CD4-positive, alpha-beta T cell treated with Interleukin-15 for 4 hours (primary cell): ENCODE results near the gene CLCA2.

Experiments used
- DNase-seq: peaks from one replicate; pipeline ENCODE4 v3.0.0-alpha.2; 2020; ENCODE audit warnings: low spot score

CLCA2 gene

DNA sequence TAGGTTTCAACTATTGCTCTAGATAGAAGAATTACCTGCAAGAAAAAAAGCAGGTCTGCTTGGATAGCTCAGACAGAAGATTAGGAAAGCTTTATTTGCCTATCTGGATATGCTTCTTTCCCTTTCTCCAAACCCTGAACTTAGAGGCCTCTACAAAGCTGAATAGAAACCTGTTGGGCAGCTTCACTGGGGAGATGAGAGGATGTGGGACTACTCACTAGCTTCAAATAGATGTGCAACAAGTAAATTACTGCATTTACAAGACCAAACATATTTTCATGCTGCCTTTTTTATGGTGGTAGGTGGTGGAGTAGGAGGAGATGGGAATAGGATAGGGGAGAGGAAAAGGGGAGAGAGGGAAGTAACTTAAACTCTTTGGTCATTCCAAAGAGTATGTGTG, 6.4 kb downstream of the CLCA2 start:
- no peak for DNase-seq

- DNase-seq: no peak
Measured at GRCh38 chr1:86434059-86434458, 10.1 kb downstream of the CLCA2 start.

DNA sequence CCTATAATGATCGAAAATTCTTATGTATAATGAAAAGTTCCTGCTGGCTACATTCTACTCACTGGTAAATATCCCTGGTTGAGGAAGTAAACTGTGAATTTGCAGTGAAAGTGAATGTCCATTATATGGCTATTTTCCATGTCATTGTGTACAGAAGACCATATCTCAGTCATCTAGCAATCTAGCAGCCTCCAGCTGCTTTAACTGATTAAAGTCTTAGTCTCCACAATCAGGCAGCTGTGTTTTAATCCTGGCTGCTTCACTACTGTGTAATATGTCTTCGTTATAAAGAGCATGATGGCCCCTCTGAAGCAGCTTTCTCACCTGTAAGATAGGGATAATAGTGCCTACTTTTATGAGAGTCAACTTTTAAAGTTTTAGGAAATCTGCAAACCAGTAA, 11.4 kb downstream of the CLCA2 start:
- DNase-seq: no peak

DNA sequence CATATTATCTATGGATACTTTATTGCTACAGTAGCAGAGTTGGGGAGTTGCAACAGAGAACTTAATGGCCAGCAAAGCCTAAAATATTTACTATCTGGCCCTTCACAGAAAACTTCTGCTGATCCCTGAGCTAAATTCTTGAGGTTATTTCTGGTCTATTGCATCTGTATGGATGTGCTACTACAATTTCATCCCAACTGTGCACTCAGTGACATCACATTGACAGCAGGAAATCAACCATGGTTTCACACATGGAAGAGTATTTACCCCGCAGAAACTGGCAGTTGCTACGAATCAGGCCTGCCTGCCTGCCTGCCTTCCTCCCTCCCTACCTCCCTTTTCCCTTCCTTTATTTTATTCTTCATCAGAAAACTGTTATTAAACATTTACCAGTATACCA, 12.1 kb downstream of the CLCA2 start:
- no peak for DNase-seq

DNA sequence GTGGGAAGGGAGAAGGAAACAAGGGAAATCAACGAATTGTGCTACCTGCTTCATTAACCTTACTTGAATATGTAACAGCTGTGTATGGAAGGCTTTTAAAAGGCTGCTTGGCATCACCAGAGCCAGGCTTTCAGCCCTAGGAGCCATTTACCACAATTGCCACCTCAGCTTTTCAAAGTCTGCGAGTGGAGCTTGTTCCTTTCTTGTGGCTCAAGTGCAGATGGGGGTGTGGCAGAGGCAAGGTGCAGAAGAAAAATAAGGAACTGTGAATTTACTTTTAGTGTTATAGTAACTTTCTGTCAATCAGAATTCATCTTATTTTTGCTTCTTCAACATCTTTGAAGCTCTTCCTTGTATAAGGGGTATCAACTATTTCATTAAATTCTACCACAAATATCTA, 17.6 kb downstream of the CLCA2 start:
- DNase-seq: no peak

- no peak for DNase-seq
Measured at GRCh38 chr1:86441997-86442396, 18.0 kb downstream of the CLCA2 start.

DNA sequence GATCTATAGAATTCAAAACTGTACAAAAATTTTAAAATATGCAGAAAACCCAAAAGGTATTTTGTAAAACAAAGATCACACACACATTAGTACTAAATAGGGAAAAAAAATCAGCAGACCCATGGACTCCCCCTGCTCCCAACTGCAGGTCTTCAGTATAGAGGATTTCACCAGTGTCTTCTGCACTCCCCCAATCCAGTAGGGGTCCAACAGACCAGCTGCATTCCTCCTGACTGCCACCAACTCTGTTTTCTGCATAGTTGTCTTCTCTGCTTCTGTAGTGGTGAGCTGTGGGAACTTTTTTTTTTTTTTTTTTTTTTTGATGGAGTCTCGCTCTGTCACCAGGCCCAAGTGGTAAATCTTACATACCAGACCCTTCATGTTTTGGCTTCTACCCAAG, 21.9 kb downstream of the CLCA2 start:
- no peak for DNase-seq

DNA sequence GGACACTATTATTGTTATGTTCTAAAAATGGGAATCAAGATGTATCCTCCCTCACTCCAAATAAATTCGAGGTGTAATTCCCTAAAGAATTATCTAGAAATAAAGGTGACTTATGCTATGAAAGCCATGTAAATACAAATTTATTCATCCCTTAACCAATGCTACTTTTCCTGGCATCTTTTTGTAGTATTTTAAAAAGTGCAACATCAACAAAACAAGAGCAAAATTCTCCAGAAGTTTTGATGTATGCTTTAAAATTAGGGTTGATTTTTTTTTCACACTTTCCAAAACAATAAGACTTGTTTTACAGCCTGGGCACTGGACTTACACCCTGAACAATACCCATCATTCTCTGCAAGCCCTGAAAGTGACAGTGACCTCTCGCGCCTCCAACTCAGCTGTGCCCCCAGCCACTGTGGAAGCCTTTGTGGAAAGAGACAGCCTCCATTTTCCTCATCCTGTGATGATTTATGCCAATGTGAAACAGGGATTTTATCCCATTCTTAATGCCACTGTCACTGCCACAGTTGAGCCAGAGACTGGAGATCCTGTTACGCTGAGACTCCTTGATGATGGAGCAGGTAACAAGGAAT, 23.3 kb downstream of the CLCA2 start:
- no peak for DNase-seq

DNA sequence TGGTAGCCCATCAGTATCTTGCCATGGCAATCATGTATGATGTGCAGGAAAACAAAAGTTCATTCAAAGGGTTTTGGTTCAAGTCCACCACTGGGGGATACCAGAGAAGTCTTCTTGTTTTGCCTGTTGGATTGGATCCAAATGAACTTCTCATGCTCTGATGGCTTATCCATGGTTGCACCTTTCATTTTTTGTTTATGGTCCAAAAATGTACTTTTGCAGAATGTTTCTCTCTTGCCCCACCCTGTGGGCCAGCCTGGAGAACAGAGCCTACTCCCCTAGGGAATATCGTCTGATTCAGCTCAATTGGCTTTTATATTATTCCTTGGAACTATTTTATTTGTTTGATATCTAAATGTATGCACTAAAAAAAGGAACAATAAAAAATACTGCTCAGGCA, 24.7 kb downstream of the CLCA2 start:
- DNase-seq: no peak

DNA sequence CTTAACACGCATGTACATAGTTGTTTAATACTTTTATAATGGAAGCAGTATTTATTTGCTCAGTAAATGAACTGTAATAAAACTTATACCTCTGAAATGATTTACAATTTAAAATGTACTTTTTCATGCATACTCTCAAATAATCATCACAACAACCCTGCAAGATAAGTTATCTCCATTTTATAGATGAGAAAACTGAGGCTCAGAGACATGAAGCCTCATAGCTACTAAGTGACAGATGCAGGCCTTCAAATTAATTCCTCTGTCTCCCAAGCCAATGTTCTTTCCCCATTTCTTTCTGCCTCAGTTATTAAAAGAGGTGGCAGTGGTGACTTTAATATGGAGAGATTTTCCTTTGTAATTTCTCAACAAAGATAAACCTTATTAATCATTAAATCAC, 25.1 kb downstream of the CLCA2 start:
- DNase-seq: no peak

GRCh38 chr1:86450847-86451246, 26.9 kb downstream of the CLCA2 start:
- DNase-seq: no peak

DNA sequence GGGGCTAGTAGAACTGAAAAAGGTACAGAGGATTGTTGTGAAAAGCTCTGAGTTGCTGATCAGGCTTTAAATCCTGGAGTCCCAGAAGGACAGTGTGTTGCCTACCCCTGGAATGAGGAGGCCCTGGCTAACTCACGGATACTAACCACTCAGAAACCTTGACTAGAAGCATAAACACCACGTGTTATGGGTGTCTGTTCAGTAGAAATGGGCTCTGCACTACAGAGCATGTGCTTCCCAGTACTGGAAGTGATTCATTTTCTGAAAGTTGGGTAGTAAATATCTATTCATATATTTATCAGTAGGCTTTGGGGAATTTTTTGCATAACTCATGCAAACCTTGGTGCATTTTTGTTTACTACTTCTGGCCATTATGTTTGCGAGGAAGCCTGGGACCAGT, 29.7 kb downstream of the CLCA2 start:
- no peak for DNase-seq

DNA sequence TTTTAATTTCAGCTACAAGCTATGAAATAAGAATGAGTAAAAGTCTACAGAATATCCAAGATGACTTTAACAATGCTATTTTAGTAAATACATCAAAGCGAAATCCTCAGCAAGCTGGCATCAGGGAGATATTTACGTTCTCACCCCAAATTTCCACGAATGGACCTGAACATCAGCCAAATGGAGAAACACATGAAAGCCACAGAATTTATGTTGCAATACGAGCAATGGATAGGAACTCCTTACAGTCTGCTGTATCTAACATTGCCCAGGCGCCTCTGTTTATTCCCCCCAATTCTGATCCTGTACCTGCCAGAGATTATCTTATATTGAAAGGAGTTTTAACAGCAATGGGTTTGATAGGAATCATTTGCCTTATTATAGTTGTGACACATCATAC, 31.1 kb downstream of the CLCA2 start:
- no peak for DNase-seq

GRCh38 chr1:86460998-86461397, 37.0 kb downstream of the CLCA2 start:
- no peak for DNase-seq

- no peak for DNase-seq
Measured at GRCh38 chr1:86461482-86461881, 37.5 kb downstream of the CLCA2 start.

DNA sequence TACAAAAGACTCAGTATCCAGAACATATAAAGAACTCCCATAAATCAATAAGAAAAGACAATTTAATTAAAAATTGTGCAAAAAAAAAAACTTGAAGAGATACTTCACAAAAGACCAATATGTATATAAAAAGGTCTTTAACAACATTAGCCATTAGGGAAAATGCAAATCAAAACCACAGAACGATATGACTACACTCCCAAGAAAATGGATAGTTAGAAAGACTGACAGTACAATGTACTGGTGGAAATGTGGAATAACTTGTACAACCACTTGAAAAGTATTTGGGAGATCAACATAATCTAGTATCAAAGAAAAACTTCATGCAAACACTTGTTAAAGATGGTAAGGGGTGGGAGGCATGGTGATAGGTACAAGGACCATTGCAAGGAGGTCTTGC, 40.8 kb downstream of the CLCA2 start:
- DNase-seq: no peak

GRCh38 chr1:86466109-86466844, 42.3 kb downstream of the CLCA2 start:
- no peak for DNase-seq

DNA sequence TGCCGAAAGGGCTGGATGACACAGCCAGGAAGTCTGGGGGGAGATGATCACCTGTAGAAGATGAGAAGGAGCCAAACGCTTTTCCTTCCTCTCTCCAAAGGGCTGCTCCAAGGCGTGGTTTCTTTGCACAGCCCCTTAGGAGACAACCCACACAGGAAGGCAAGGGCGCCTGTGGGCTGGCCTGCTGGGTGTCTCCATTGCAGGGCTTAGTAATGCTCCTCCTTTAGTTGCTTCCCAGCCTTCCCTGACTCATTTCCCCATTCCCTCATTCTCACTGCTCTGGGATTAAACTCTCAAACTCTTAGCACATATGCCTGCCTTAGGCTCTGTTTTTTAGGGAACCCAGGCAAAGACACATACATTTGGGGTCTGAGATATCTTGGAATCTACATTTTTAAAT, 43.0 kb downstream of the CLCA2 start:
- no peak for DNase-seq

DNA sequence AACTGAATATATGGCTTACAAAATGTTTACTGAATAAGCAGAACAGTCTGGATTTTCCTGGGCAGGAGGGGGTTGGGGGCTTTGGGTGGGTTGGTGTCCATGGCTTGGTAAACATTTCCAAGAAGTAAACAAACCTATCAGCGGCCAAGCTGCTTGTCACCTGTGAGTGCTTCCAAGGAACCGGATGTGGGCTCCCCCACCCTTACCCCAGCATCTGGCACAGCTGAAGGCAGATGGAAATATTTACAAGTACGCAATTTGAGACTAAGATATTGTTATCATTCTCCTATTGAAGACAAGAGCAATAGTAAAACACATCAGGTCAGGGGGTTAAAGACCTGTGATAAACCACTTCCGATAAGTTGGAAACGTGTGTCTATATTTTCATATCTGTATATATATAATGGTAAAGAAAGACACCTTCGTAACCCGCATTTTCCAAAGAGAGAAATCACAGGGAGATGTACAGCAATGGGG, 44.6 kb downstream of the CLCA2 start, which contains the start of gene CLCA1:
Gene CLCA1 (plus strand): TSS at position 427 of the 477 bp plus-strand sequence. CDS start 45 bp downstream, at position 472.
- DNase-seq: no peak

- DNase-seq: no peak
Measured at GRCh38 chr1:86470859-86471258, 46.9 kb downstream of the CLCA2 start.

DNA sequence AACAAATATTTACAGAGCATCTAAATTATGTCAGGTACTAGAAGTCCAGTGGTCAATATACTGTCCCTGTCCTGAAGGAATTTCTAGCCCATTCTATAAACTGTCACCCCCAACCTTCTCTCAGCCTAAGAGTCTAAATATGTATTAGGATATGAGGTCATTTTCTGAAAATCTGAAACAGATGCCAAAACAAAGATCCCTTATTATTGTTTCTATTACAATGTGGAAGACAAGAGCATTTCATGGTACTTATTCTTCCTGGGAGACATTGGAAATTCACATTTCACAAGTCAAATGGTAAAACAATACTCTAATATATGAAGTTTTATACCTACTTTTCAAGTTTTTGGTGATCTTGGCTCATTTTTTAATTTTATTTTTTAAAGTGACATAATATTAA, 47.3 kb downstream of the CLCA2 start:
- DNase-seq: no peak

GRCh38 chr1:86472152-86472551, 48.2 kb downstream of the CLCA2 start:
- no peak for DNase-seq

GRCh38 chr1:86472767-86473166, 48.8 kb downstream of the CLCA2 start:
- no peak for DNase-seq

GRCh38 chr1:86477256-86477655, 53.3 kb downstream of the CLCA2 start:
- no peak for DNase-seq
